Measurements from ENCODE around the gene TXNDC12.
"Not testable (repeated sequence)": the region's sequence is repeated elsewhere in the genome, so short reads cannot be mapped to it uniquely, and the experiment has no call there.

TXNDC12 gene

GRCh38 chr1:52032785-52033131 lies 22.2 kb downstream of the TXNDC12 start:
- DNase-seq (ENCODE audit: low read depth): peak; percentile 34
- H3K4me3 ChIP-seq (ENCODE audit: low read length): peak overlapping the region; percentile 85
- TF ChIP-seq, protein P1, sequence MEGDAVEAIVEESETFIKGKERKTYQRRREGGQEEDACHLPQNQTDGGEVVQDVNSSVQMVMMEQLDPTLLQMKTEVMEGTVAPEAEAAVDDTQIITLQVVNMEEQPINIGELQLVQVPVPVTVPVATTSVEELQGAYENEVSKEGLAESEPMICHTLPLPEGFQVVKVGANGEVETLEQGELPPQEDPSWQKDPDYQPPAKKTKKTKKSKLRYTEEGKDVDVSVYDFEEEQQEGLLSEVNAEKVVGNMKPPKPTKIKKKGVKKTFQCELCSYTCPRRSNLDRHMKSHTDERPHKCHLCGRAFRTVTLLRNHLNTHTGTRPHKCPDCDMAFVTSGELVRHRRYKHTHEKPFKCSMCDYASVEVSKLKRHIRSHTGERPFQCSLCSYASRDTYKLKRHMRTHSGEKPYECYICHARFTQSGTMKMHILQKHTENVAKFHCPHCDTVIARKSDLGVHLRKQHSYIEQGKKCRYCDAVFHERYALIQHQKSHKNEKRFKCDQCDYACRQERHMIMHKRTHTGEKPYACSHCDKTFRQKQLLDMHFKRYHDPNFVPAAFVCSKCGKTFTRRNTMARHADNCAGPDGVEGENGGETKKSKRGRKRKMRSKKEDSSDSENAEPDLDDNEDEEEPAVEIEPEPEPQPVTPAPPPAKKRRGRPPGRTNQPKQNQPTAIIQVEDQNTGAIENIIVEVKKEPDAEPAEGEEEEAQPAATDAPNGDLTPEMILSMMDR (IDR thresholded peaks at IDR 0.05; ENCODE audit: insufficient read depth, low read depth, low read length, missing control alignments): no peak

- no peak for DNase-seq (ENCODE audit: low read depth)
- TF ChIP-seq, protein P1 (IDR thresholded peaks at IDR 0.05; ENCODE audit: insufficient read depth, low read depth, low read length, missing control alignments): no peak
- H3K4me3 ChIP-seq (ENCODE audit: low read length): peak overlapping the region; percentile 85
Measured at GRCh38 chr1:52032124-52032784, 22.7 kb downstream of the TXNDC12 start.

DNA sequence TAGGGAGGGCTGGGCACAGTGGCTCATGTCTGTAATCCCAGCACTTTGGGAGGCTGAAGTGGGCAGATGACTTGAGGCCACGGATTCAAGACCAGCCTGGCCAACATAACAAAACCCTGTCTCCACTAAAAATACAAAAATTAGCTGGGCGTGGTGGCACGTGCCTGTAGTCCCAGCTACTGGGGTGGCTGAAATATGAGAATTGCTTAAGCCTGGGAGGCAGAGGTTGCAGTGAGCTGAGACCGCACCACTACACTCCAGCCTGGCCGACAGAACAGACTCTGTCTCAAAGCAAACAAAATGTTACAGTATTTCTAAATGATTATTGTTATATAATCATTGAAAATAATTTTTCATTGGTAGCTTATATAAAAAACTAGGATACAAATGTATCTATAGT lies 26.2 kb downstream of the TXNDC12 start:
- H3K4me3 ChIP-seq (ENCODE audit: low read length); DNase-seq (ENCODE audit: low read depth): not testable (repeated sequence)

GRCh38 chr1:52028328-52028727 lies 26.7 kb downstream of the TXNDC12 start:
- H3K4me3 ChIP-seq (ENCODE audit: low read length): no peak overlapping the region
- TF ChIP-seq, protein P1 (IDR thresholded peaks at IDR 0.05; ENCODE audit: insufficient read depth, low read depth, low read length, missing control alignments): no peak
- no peak for DNase-seq (ENCODE audit: low read depth)

GRCh38 chr1:52026278-52026677 lies 28.7 kb downstream of the TXNDC12 start:
- TF ChIP-seq, protein P1 (IDR thresholded peaks at IDR 0.05; ENCODE audit: insufficient read depth, low read depth, low read length, missing control alignments): no peak
- H3K4me3 ChIP-seq (ENCODE audit: low read length): no peak overlapping the region
- DNase-seq (ENCODE audit: low read depth): peak; percentile 16

DNA sequence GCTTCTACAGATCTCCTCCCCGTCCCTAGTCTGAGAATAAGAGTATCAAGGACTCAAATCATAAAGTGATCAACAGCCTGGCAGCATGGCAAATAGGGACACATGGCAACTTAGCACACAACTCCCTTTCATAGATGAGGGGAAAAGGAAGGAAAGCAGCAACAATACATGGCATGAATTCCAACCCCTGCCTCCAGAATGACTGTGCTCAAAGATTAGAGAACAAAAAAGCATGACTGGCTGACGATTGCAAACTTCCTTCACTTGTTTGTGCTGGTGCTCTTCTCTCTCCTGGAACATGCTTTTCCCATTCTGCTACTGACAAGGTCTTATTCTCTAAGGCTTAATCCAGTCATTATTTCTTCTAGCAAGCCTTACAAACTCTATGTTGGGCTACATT lies 32.9 kb downstream of the TXNDC12 start:
- no peak overlapping the region for H3K4me3 ChIP-seq (ENCODE audit: low read length)
- no peak for DNase-seq (ENCODE audit: low read depth)
- TF ChIP-seq, protein P1 (IDR thresholded peaks at IDR 0.05; ENCODE audit: insufficient read depth, low read depth, low read length, missing control alignments): no peak

DNA sequence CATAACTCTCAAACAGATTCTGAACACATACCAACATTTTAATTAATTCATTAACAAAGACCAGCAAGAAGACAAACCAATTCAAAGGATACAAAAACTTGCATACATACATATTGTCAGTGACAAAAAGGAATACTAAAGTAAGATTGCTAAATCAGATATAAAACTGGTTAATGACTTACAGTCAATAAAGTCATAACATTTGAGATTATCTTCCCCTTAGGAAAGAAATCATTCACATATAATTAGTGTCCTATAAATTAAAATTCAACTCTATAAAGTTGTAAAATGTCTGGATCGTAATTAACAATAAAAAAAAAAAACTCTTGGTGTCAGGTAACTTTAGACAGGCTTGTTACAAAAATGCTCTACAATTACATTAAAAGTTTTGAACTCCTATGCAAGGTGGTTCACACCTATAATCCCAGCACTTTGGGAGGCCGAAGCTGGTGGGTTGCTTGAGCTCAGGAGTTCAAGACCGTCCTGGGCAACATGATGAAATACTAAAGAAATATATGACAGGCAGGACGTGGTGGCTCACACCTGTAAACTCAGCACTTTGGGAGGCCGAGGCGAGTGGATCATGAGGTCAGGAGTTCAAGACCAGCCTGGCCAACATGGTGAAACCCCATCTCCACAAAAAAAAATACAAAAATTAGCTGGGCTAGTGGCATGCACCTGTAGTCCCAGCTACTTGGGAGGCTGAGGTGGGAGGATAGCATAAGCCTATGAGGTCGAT lies 46.8 kb downstream of the TXNDC12 start:
- DNase-seq (ENCODE audit: low read depth): no peak
- TF ChIP-seq, protein P1 (IDR thresholded peaks at IDR 0.05; ENCODE audit: insufficient read depth, low read depth, low read length, missing control alignments): no peak
- no peak overlapping the region for H3K4me3 ChIP-seq (ENCODE audit: low read length)
